Endothelial cell (in vitro differentiated cells): ENCODE data around the gene TECTA. TPM values are rescaled to one million over a fixed set of nuclear protein-coding genes. Genes with fewer than 3 reads are reported as not detected.

ENCODE experiments used
- DNase-seq: peaks from one replicate; pipeline ENCODE4 v3.0.0; 2021; ENCODE audit warnings: low spot score
- H3K27ac Mint-ChIP-seq: one replicate; pipeline ENCODE4 v1.8.0; 2021; ENCODE audit warnings: mixed read lengths, inconsistent platforms; ENCODE audit not compliant: unreplicated experiment
- H3K27me3 Mint-ChIP-seq: one replicate; pipeline ENCODE4 v1.8.0; 2021; ENCODE audit warnings: mild to moderate bottlenecking, moderate library complexity, mixed read lengths, inconsistent platforms; ENCODE audit not compliant: unreplicated experiment
- H3K36me3 Mint-ChIP-seq: one replicate; pipeline ENCODE4 v1.8.0; 2021; ENCODE audit warnings: mild to moderate bottlenecking, low read depth, mixed read lengths, inconsistent platforms; ENCODE audit not compliant: unreplicated experiment
- H3K4me1 Mint-ChIP-seq: one replicate; pipeline ENCODE4 v1.8.0; 2021; ENCODE audit warnings: mild to moderate bottlenecking, mixed read lengths, inconsistent platforms; ENCODE audit not compliant: unreplicated experiment
- H3K4me3 Mint-ChIP-seq: one replicate; pipeline ENCODE4 v1.8.0; 2021; ENCODE audit warnings: mild to moderate bottlenecking, mixed read lengths, inconsistent platforms; ENCODE audit not compliant: unreplicated experiment
- H3K9me3 Mint-ChIP-seq: one replicate; pipeline ENCODE4 v1.8.0; 2021; ENCODE audit warnings: mixed read lengths, inconsistent platforms; ENCODE audit not compliant: unreplicated experiment
- long read RNA-seq: library from polyadenylated mRNA; unstranded; transcript quantifications from one replicate; pipeline ENCODE4 v2.0.0, GENCODE V29; 2020; ENCODE audit not compliant: unreplicated experiment
- total RNA-seq: library from RNA; stranded (reverse); fragmentation: NEBNext Ultra II Directional; extraction: Animal tissue kit (Norgen Biotek cat#: 25700); gene quantifications from one replicate; pipeline ENCODE4 v1.2.1, GENCODE V29; 2021; ENCODE audit not compliant: unreplicated experiment
- TF ChIP-seq, protein P1 (sequence below): fragments of 200-600 bp; sonication (generic); IDR thresholded peaks from one replicate; pipeline ENCODE4 v1.5.0; 2021; ENCODE audit warnings: antibody characterized with exemption; ENCODE audit not compliant: unreplicated experiment

The TECTA gene, protein sequence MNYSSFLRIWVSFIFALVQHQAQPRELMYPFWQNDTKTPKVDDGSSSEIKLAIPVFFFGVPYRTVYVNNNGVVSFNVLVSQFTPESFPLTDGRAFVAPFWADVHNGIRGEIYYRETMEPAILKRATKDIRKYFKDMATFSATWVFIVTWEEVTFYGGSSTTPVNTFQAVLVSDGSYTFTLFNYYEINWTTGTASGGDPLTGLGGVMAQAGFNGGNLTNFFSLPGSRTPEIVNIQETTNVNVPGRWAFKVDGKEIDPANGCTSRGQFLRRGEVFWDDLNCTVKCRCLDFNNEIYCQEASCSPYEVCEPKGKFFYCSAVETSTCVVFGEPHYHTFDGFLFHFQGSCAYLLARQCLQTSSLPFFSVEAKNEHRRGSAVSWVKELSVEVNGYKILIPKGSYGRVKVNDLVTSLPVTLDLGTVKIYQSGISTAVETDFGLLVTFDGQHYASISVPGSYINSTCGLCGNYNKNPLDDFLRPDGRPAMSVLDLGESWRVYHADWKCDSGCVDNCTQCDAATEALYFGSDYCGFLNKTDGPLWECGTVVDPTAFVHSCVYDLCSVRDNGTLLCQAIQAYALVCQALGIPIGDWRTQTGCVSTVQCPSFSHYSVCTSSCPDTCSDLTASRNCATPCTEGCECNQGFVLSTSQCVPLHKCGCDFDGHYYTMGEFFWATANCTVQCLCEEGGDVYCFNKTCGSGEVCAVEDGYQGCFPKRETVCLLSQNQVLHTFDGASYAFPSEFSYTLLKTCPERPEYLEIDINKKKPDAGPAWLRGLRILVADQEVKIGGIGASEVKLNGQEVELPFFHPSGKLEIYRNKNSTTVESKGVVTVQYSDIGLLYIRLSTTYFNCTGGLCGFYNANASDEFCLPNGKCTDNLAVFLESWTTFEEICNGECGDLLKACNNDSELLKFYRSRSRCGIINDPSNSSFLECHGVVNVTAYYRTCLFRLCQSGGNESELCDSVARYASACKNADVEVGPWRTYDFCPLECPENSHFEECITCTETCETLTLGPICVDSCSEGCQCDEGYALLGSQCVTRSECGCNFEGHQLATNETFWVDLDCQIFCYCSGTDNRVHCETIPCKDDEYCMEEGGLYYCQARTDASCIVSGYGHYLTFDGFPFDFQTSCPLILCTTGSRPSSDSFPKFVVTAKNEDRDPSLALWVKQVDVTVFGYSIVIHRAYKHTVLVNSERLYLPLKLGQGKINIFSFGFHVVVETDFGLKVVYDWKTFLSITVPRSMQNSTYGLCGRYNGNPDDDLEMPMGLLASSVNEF (N-terminal part only)
- 2.2 TPM for total RNA-seq
- long read RNA-seq, result 0 reads

DNA sequence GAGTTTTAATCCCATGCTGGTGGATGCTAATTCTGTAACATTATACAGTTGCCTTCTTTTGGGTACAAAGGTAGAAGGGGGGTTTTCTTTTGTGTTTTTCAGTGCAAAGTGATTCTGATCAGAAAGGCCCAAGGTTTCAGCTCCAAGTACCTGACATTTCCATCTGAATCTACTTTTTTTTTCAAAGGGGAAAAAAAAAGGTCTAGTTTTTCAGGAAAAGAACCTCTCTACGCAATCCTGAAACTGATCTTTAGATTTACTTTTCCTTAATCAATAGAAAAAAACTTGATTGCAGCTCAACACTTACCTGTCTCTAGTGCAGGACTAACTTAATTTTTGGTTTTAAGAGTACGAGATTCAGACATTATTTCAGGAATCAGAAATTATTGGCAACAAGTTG is at the start of gene TECTA:
Gene TECTA, plus strand, starts transcription at position 301 of the 400 bp plus-strand sequence. CDS start 1,423 bp downstream, outside the sequence.
- no peaks in the 10 kb centered on the region for H3K36me3 Mint-ChIP-seq
- no peaks in the 10 kb centered on the region for H3K9me3 Mint-ChIP-seq
- DNase-seq, result no peak
- H3K4me3 Mint-ChIP-seq, result no peak within 1 kb of the TSS
- H3K27me3 Mint-ChIP-seq, result peaks cover 2% of the 10 kb centered on the region
- TF ChIP-seq, protein P1, sequence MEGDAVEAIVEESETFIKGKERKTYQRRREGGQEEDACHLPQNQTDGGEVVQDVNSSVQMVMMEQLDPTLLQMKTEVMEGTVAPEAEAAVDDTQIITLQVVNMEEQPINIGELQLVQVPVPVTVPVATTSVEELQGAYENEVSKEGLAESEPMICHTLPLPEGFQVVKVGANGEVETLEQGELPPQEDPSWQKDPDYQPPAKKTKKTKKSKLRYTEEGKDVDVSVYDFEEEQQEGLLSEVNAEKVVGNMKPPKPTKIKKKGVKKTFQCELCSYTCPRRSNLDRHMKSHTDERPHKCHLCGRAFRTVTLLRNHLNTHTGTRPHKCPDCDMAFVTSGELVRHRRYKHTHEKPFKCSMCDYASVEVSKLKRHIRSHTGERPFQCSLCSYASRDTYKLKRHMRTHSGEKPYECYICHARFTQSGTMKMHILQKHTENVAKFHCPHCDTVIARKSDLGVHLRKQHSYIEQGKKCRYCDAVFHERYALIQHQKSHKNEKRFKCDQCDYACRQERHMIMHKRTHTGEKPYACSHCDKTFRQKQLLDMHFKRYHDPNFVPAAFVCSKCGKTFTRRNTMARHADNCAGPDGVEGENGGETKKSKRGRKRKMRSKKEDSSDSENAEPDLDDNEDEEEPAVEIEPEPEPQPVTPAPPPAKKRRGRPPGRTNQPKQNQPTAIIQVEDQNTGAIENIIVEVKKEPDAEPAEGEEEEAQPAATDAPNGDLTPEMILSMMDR, result no peak
- H3K4me1 Mint-ChIP-seq, result no peaks in the 10 kb centered on the region
- H3K27ac Mint-ChIP-seq, result no peak within 1 kb of the TSS

DNA sequence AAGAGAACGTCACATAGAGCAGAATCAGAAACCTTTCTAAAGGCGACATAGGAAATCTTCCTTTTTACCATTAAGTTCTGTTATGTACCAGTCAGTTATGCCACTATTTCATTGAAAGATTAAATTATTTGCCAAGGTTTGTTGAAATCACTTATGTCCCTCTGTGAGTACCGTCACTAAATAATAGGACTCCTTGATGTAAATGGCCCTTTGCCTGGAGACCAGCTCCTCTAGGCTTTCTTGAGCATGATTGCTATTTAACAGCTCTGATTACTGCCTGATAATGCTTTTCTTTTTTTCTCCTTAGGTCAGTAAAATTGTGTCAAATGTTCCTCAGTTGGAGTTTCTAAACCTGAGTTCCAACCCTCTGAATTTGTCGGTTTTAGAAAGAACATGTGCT is 47.8 kb upstream of the TECTA start:
- Mint-ChIP-seq H3K36me3 (peaks cover 5% of the 10 kb centered on the region), H3K27me3 (no peaks in the 10 kb centered on the region), H3K27ac (no peak overlapping the region), H3K9me3 (no peaks in the 10 kb centered on the region), H3K4me1 (no peaks in the 10 kb centered on the region), H3K4me3 (no peak overlapping the region)
- no peak for DNase-seq
- TF ChIP-seq, protein P1, result no peak

- Mint-ChIP-seq H3K27me3 (no peaks in the 10 kb centered on the region), H3K4me1 (no peaks in the 10 kb centered on the region), H3K36me3 (peaks cover 5% of the 10 kb centered on the region)
Observed at GRCh38 chr11:121054266-121054665, 46.8 kb upstream of the TECTA start.

DNA sequence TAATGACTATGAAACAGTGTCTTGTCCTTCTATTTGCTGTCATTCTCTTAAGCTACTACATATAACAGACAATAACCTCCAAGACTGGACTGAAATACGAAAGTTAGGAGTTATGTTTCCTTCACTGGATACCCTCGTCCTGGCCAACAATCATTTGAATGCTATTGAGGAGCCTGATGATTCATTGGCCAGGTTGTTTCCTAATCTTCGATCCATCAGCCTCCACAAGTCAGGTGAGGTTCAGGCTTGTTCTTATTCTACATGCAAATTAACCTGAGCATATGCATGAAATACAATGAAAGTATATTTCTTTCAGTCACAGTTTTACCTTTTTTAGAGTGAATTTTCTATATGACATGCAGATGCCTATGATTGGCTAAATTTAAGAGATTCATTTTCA is 46.0 kb upstream of the TECTA start:
- DNase-seq, result no peak
- Mint-ChIP-seq H3K36me3 (peaks cover 5% of the 10 kb centered on the region), H3K9me3 (no peaks in the 10 kb centered on the region), H3K4me3 (no peak overlapping the region), H3K4me1 (no peaks in the 10 kb centered on the region), H3K27ac (no peak overlapping the region), H3K27me3 (no peaks in the 10 kb centered on the region)
- TF ChIP-seq, protein P1, result no peak

More at GRCh38 chr11:121054266-121054665, 46.8 kb upstream of the TECTA start:
- H3K4me3 Mint-ChIP-seq, result no peak overlapping the region
- DNase-seq, result no peak
- H3K27ac Mint-ChIP-seq, result no peak overlapping the region
- H3K9me3 Mint-ChIP-seq, result no peaks in the 10 kb centered on the region
- TF ChIP-seq, protein P1, result no peak
